Glutamatergic neuron (in vitro differentiated cells): ENCODE results near the gene CAMSAP2. TPM values are rescaled to one million over a fixed set of nuclear protein-coding genes. Genes with fewer than 3 reads are reported as not detected.

Source experiments
- DNase-seq: peaks from one replicate; pipeline ENCODE4 v3.0.0; 2022
- H3K27ac Mint-ChIP-seq: one replicate; pipeline ENCODE4 v1.8.0; 2020; ENCODE audit warnings: mild to moderate bottlenecking, mixed read lengths, inconsistent platforms; ENCODE audit not compliant: unreplicated experiment
- H3K27me3 Mint-ChIP-seq: one replicate; pipeline ENCODE4 v1.8.0; 2020; ENCODE audit warnings: mild to moderate bottlenecking, moderate library complexity, mixed read lengths, inconsistent platforms; ENCODE audit not compliant: unreplicated experiment
- H3K36me3 Mint-ChIP-seq: one replicate; pipeline ENCODE4 v1.8.0; 2020; ENCODE audit warnings: mild to moderate bottlenecking, mixed read lengths, inconsistent platforms; ENCODE audit not compliant: unreplicated experiment
- H3K4me1 Mint-ChIP-seq: one replicate; pipeline ENCODE4 v1.8.0; 2020; ENCODE audit warnings: mild to moderate bottlenecking, low read depth, mixed read lengths, inconsistent platforms; ENCODE audit not compliant: unreplicated experiment
- H3K4me3 Mint-ChIP-seq: one replicate; pipeline ENCODE4 v1.8.0; 2020; ENCODE audit warnings: mild to moderate bottlenecking, mixed read lengths, inconsistent platforms; ENCODE audit not compliant: unreplicated experiment
- H3K9me3 Mint-ChIP-seq: one replicate; pipeline ENCODE4 v1.8.0; 2020; ENCODE audit warnings: mild to moderate bottlenecking, moderate library complexity, mixed read lengths, inconsistent platforms; ENCODE audit not compliant: unreplicated experiment
- total RNA-seq: library from RNA; stranded (reverse); fragmentation: NEBNext Ultra II Directional; extraction: Animal tissue kit (Norgen Biotek cat#: 25700); gene quantifications from one replicate; pipeline ENCODE4 v1.2.1, GENCODE V29; 2021; ENCODE audit not compliant: unreplicated experiment
- TF ChIP-seq, protein P1 (sequence below): fragments of 200-600 bp; sonication (generic); IDR thresholded peaks from one replicate; pipeline ENCODE4 v1.5.0; 2021; ENCODE audit not compliant: partially characterized antibody, unreplicated experiment

The CAMSAP2 gene
- total RNA-seq, 1 donor from 2014 or later: 51.1 TPM

- no peak for DNase-seq
- Mint-ChIP-seq H3K4me1 (no peaks in the 10 kb centered on the region), H3K27me3 (peaks cover 4% of the 10 kb centered on the region), H3K36me3 (no peaks in the 10 kb centered on the region), H3K4me3 (no peak overlapping the region), H3K27ac (no peak overlapping the region), H3K9me3 (no peaks in the 10 kb centered on the region)
- TF ChIP-seq, protein P1, sequence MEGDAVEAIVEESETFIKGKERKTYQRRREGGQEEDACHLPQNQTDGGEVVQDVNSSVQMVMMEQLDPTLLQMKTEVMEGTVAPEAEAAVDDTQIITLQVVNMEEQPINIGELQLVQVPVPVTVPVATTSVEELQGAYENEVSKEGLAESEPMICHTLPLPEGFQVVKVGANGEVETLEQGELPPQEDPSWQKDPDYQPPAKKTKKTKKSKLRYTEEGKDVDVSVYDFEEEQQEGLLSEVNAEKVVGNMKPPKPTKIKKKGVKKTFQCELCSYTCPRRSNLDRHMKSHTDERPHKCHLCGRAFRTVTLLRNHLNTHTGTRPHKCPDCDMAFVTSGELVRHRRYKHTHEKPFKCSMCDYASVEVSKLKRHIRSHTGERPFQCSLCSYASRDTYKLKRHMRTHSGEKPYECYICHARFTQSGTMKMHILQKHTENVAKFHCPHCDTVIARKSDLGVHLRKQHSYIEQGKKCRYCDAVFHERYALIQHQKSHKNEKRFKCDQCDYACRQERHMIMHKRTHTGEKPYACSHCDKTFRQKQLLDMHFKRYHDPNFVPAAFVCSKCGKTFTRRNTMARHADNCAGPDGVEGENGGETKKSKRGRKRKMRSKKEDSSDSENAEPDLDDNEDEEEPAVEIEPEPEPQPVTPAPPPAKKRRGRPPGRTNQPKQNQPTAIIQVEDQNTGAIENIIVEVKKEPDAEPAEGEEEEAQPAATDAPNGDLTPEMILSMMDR: no peak
These were observed 38.8 kb upstream of the CAMSAP2 start for GRCh38 chr1:200699871-200700270.

GRCh38 chr1:200704986-200705500 is 33.6 kb upstream of the CAMSAP2 start:
- H3K4me3 Mint-ChIP-seq: no peak overlapping the region
- TF ChIP-seq, protein P1: no peak
- H3K9me3 Mint-ChIP-seq: no peaks in the 10 kb centered on the region
- H3K4me1 Mint-ChIP-seq: no peaks in the 10 kb centered on the region
- H3K36me3 Mint-ChIP-seq: no peaks in the 10 kb centered on the region
- H3K27me3 Mint-ChIP-seq: no peaks in the 10 kb centered on the region
- H3K27ac Mint-ChIP-seq: no peak overlapping the region
- no peak for DNase-seq

DNA sequence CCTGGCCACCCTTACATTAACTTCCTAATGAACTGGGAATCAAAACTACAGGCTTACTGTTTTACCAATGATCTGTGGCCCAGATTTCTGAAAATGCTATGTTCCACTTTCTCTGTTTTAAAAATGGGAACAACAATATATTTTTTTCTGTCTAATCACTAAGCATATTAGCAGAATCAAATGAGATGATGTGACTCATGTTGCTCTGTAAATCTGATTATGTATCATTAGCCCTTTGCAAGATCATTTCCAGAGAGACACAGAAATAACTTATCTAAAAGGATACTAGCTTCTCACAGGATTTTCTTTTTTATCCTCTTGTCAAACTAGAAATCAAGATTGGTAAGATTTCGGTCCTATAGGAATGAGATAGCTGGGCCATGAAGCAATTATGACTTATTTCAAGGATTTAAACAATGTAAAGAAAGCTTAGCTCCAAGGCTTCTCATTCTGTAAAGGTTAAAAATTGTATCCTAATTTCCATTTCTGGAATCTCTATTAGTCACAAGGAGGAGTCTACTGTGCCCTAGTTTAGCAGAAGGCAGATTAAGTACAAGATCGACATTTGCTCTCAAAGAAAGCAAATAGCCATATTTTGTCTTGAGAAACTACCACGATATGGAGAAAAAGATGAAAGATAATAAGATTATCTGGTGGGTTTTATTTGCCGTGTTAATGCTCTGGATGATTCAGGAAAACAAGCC is 32.4 kb upstream of the CAMSAP2 start:
- Mint-ChIP-seq H3K9me3 (no peaks in the 10 kb centered on the region), H3K4me3 (no peak overlapping the region), H3K36me3 (no peaks in the 10 kb centered on the region), H3K4me1 (no peaks in the 10 kb centered on the region), H3K27ac (no peak overlapping the region), H3K27me3 (no peaks in the 10 kb centered on the region)
- TF ChIP-seq, protein P1: no peak
- DNase-seq: no peak

DNA sequence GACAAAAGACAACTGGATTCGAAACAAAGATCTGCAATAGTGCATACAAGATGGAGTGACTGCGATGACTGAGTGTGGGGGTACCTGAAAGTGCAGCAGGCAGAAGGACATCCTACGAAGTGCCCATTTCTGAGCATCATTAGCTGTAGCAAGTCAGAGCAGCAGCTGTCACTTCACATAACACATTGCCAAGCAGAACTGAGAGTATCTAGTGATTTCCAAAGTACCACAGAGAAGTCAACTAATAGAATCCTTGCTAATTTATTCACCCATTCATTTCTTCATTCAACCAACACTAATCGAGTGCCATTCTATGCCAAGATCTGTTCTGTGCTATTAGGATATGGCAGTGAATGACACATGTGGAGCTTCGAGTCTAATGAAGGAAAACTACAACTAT is 31.6 kb upstream of the CAMSAP2 start:
- Mint-ChIP-seq H3K27ac (no peak overlapping the region), H3K27me3 (no peaks in the 10 kb centered on the region), H3K9me3 (no peaks in the 10 kb centered on the region), H3K4me3 (no peak overlapping the region), H3K36me3 (no peaks in the 10 kb centered on the region), H3K4me1 (no peaks in the 10 kb centered on the region)
- no peak for DNase-seq
- TF ChIP-seq, protein P1: no peak

- Mint-ChIP-seq H3K36me3 (no peaks in the 10 kb centered on the region), H3K27ac (no peak overlapping the region), H3K4me3 (no peak overlapping the region), H3K27me3 (no peaks in the 10 kb centered on the region), H3K9me3 (no peaks in the 10 kb centered on the region), H3K4me1 (no peaks in the 10 kb centered on the region)
- DNase-seq: no peak
- TF ChIP-seq, protein P1: no peak
These were observed 30.5 kb upstream of the CAMSAP2 start for GRCh38 chr1:200708161-200708560.
